NCI-H2107 (cell line): Measurements from ENCODE around the gene SOSTDC1.
"Not testable (repeated sequence)": the region's sequence is repeated elsewhere in the genome, so short reads cannot be mapped to it uniquely, and the experiment has no call there.

Experiments
- DNase-seq: peaks from one replicate; lab custom pipeline; 2025; lab: John Stamatoyannopoulos, UW

SOSTDC1 gene

DNA sequence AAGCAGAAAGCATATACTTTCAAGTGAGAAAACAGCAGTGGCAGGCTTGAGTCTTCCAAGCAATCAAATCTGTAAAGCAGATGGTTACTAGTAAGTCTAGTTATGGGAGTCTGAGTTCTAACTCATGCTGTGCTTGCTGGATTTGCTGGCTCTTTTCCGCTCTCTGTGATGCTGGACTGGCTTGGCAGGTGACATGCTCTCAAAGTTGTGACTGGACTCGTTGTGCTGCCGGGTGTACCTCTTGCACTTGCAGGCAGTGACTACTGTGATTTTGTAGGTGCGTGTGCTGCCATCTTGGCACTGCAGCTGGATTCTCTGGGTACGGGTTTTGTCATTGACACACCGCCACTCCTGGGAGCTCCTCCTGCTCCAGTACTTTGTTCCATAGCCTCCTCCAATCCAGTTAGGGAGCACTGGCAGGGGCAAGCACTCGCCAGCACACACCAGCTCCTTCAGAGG lies 3.1 kb downstream of the SOSTDC1 start:
- DNase-seq: no peak

DNA sequence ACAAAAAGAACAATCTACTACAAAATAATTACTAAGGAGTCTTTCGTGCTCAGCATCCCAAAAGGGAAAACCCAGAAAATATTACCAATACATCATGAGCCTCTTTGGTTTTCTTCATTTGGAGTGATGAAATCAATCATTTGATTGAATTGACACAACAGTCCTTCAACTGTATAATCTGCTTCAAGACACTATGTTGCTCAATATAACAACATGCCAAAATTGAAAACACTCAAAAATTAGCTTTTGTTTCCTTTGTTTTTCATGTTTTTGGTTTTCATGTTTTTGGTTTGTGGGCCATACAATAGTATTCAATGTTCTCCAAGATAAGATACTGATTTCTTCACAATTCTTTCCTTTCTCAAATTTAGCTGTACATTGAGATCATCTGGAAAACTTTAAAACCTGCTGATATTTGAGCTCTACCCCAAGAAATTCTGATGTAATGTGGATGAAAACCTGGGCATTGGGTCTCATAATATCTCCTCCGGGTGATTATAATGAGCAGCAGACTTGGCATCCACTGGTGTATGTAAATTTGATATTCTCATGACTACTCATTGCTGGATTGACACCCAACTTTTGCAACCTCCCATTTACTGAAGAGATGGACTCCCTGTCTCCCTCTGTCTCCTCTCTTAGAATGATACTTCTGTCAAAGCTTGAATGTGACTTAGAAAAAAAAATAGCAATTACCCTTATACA lies 4.6 kb downstream of the SOSTDC1 start:
- no peak for DNase-seq

DNA sequence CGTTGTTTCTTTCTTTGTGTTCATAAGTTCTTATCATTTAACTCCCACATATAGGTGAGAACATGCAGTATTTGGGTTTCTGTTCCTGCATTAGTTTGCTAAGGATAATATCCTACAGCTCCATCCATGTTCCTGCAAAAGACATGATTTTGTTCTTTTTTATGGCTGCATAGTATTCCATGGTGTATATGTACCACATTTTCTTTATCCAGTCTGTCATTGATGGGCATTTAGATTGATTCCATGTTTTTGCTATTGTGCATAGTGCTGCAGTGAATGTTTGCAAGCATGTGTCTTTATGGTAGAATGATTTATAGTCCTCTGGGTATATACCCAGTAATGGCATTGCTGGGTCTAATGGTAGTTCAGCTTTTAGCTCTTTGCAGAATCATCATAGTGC lies 9.2 kb downstream of the SOSTDC1 start:
- not testable (repeated sequence) for DNase-seq

DNA sequence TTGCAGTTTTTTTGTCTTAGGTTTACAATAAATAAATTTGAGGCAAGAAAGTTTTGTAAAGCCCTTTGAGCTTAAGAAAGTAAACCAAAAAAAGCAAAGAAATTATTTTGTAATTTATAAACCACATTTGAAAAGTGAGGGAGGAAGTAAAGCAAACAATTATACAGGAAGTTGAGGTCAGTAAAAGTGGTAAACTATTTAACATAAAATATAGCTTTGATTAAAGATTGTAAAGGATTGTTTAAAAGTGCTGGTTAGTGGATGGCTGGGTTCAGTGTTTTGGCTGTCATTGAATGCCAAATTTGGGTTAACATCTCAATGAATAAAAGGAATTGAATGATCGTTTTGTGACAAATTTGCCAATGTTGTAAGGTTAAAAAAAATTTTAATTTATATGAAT lies 9.9 kb downstream of the SOSTDC1 start:
- no peak for DNase-seq

DNA sequence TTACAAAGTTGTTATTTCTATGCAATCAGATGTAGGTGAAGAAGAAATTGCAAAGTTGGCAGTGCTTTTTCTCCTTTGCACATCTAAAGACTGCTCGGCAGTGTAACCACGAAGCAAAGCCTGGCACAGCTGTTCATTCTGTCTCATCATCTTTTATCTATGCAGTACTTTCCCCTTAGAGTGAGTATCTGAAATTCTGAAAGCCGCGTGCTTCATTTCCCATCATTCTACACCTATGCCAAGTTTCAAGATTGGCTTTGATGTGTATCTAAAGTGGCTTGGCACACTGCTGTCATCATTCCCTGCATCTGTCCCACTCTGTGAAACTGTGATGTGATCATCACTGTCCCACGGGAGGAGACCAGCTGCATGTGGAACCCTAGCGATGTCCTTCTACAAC lies 15.2 kb downstream of the SOSTDC1 start:
- DNase-seq: no peak

DNA sequence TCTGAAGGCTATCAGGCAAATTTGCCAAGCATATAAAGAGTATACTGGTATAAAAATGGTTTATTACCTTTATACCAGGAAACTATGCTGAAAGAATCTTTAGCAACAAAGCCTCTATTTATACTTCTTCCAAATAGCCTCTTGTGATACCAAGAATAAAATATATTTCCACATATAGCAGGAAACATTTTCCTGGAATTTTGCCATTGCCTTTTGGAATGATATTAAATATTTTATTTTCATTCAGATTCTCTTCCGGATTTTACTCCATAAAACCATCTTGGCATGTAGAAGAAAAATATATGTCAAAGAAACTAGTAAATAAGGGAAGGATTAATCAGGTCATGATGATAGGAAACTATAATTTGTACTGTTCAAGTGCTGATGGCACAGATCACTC lies 17.7 kb downstream of the SOSTDC1 start:
- DNase-seq: no peak

DNA sequence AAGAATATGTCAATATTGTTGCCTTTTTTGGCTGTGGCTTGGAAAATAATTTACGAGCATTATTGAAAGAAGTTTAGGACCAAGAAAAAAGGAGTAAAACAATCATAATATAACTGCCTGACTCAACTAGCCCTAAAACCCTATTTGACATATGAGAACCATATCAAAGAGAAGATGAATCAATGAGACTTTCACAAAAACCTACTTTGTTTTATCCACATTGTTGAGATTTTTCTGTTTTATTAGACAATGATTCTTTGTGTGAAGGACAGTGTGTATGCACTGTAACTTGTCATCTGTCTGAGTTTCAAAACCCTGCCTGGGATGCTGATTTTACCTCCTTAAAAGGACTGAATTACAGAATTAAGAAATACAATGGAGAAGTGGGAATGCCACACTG lies 19.0 kb downstream of the SOSTDC1 start:
- no peak for DNase-seq

DNA sequence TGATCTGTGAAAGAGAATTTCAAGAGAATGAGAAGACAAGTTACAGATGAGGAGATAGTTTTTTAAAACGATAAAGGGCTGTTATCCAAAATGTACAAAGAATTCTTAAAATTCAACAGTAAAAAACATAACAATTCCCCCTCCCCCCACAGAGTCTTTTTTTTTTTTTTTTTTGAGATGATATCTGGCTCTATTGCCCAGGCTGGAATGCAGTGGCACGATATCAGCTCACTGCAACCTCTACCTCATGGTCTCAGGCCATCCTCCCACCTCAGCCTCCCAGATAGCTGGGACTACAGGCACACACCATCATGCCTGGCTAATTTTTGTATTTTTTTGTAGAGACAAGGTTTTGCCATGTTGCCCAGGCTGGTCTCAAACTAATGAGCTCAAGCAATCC lies 21.7 kb downstream of the SOSTDC1 start:
- DNase-seq: not testable (repeated sequence)

DNA sequence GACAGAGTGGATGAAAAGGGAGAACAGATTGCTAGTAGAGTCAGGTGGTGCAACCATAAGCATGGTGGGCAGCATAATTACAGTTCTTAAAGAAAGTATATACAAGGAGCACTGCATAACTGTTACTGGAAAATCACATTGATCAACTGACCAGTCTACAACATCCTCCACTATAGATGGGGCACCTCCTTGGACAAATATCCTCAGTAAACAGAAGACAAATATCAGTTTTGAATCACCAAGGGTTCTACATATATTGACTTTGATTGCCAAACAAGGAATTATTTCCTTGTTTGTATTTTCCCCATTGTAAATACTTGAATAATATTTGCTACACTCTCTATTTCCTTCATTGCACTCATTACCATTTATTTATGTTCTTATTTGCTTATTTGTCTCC lies 26.6 kb downstream of the SOSTDC1 start:
- no peak for DNase-seq

DNA sequence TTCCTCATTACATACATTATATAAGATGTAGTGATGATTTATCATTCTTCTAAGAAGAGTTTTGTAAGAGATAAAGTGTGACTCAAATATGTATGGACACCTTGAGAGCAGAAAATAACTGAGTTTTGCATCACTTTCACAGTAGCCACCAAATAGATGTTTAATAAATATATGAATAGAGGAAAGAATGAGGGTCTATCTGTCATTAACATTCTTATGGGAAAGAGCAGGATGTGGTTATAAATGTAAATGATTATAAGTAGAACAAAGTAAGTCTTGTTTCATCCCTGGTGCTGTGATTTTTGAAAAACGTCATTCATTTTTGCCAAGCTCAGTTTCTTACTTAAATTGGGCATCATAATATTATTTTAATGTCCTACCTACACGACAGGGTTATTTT lies 29.2 kb downstream of the SOSTDC1 start:
- DNase-seq: no peak

DNA sequence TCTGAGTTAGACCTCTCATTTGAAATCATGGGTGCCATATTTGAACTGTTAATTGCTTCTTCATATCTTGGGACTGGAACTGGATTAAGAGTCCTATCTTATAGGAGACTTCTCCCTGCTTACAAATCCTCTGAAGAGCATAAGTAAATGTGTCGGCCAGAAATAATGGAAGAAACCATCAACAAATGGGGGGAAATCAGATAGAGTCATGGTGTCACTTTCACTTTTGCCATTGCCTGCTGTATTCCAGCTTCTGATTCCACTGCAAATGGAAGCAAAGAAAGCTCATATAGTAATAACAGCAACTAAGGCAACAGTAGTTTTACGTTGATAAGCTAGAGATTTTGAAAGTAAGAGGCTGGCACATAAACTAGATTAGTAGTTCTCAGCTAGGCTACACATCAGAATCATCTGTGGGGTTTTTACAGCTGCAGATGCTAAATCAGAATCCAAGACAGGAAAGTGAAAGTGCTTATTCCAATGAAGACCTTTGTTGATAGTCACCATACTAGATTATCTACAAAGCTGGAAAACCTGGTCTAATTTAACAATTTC lies 31.9 kb downstream of the SOSTDC1 start:
- no peak for DNase-seq

DNA sequence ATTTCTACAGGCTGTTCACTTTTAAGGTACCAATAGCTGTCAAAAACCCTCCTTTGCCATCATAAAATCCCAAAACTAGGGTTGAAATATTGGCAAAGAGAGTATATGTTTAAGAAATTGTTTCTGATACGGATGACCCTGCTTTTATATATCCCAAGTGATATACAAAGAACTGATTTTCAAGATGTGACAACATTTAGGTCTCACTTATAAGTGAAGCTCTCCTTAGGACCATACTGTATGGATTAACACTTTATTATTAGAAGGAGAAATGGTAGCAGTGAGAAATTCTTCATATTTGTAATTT lies 33.2 kb downstream of the SOSTDC1 start:
- no peak for DNase-seq

DNA sequence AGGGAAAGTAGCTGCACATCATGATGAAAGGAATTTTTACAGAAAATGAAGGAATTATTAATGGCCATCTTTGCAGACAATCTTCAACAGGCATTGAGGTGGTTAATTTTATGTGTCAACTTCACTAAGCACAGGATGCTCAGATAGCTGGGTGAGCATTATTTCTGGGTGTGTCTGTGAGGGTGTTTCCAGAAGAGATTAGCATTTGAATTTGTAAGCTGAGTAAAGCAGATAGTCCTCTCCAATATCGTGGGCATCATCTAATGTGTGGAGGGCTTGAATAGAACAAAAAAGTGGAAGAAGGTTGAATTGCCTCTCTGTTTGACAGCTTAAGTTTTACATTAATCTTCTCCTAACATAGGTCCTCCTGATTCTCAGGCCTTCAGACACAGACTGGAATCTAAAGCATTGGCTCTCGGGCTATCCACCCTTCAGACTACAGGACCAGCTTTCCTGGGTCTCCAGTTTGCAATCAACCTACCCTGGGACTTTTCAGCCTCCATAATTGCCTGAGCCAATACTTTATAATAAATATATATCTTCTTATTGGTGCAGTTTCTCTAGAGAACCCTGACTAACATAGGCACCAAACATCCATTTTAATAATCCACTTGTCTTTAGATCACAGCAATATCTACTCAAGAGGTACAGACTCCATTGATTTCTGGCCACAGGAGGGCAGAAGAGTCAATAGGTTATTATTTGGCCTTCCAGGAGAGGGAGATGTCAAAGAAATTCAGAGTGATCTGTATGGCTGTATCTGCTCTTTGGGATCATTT lies 33.7 kb downstream of the SOSTDC1 start:
- DNase-seq: no peak

DNA sequence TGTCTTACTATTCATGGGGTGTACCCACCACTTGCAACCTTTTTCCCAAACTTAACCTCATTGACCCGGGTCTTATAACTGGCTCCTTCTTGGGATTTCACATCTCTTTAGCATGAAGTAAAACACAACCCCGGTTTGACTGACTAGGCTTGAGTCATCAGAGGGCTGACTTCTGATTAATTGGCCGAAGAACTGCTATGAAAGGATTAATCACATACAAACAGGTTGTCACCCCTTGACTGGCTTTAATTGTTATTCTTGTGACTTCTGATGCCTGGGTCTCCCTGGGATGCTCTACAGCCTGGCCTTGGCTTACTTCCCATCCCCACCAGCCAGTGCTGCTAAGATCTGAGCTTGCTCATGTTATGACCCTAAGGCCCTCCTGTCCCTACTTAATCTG lies 35.4 kb downstream of the SOSTDC1 start:
- no peak for DNase-seq

DNA sequence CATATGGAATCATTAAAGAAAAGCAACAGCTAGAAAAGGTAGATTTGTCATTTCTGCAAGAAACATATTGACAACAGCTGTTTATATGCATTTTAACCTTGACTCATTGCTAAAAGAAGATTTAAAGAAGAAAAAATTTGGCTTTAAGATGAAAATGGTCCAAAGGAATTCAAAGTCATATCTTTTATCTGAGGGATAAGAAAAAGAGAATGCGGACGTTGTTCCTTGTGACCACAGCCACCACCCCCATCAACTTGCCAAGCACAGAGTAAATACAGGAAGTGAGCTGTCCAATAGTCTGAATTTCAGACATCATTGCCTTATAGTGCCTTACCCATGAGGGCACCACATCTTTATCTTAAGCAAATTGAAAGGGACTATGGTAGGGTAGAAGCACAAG lies 36.9 kb downstream of the SOSTDC1 start:
- DNase-seq: no peak

DNA sequence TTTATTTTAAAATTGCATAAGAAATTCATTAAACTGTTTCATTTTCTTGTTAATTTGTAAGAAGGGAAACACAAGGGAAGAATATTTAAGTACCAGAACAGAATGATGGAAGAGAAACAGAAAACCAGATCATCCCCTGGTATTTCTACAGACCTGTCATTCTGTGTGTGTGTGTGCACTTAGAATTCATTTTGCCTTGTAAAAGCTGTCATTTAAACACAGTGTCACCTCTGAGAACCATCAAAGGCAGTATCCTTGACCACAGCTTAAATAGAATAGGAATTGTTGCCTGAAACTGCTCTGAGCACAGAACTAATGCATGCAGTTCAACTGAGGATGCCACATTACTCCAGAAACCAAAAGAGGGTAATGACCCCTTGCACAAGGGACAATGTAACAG lies 37.4 kb downstream of the SOSTDC1 start:
- DNase-seq: no peak

DNA sequence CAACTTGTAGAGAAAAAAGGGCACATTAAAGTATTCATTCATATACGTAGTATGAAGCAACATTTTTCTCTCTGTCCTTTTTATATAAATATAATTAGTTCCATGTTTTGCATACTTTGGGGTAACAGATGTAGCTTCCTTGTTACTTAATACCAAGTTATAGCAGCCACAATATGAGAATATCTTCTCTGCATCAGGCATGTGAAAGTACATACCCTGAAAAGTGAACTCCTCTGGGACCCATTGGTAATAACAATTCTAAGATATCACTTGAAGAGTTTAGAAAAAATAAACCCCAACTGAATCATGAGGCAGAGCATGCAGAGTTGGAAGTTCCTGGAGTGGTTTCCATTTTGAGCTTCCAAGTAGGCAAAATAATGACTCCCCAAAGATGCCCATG lies 41.8 kb downstream of the SOSTDC1 start:
- no peak for DNase-seq

DNA sequence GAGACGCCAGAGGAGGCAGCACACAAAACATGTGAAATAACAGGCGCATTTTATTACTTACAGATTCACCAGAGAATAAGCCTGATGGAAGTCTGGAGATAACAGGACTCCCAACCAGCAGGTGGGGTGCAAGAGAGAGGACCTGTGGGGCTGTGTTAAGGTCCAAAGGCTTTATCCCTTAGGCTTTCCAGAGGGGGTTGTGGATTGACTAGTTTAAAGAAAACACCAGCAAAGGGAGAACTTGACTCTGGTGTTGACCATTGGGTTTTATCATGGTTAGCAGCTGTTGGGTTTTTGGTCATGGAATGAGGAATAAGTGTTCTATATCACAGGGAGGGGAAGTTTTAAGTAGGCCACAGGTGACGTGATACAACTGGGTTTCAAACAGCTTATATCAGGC lies 42.6 kb downstream of the SOSTDC1 start:
- no peak for DNase-seq

DNA sequence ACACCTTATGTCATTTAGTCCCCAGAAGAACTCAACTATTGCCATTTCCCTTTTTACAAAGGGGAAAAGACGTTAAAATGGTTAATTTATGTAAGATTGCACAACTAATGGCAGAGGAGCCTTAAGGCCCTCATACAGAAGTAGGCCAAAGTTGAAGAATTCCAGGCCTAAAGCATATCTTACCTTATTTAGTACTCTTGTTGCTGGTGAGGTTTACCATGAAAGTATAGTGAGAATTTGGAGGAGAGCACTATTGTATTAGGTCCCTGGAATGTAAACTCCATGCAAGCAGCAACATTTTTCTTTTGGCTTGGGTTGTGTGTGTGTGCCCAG lies 43.5 kb downstream of the SOSTDC1 start:
- DNase-seq: no peak

DNA sequence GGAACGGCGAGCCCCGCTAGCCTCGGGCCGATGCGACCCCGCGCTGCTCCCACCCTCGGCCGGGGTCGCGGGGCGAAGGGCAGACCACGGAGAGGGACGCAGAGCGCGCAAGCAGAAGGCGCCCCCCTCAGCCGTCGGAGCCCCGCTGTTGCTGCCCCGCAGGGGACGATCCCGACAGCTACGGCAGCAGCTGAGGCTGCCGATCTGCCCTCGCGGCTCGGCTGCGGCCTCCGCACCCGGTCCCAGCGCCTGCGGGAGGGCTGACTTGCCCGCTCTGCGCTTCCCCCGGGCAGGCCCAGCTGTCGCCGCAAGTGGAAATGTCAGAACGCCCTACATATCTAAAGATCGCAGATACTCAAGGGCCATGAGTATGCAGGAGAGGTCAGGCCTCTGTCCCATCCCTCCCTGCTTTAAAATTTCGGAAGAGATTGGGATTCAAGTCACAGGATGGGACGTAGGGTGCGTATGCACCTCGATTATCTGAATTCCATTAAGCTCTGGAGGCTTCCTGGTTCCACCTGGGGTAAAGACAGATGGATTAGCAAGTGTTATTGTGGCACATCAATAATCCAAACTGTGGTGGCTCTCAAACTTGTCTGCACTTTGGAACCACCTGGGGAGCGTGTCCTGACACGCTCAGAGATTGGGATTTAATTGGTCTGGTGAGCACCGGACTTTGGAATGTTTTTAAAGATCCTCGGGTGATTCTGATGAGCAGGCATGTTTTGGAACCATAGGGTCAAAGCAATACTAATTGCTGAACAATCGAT lies 44.0 kb downstream of the SOSTDC1 start, which contains the start of gene CRPPA:
Gene CRPPA, minus strand, starts transcription at position 206 of the 770 bp plus-strand sequence. CDS start 216 bp downstream, outside the sequence.
- DNase-seq: no peak

DNA sequence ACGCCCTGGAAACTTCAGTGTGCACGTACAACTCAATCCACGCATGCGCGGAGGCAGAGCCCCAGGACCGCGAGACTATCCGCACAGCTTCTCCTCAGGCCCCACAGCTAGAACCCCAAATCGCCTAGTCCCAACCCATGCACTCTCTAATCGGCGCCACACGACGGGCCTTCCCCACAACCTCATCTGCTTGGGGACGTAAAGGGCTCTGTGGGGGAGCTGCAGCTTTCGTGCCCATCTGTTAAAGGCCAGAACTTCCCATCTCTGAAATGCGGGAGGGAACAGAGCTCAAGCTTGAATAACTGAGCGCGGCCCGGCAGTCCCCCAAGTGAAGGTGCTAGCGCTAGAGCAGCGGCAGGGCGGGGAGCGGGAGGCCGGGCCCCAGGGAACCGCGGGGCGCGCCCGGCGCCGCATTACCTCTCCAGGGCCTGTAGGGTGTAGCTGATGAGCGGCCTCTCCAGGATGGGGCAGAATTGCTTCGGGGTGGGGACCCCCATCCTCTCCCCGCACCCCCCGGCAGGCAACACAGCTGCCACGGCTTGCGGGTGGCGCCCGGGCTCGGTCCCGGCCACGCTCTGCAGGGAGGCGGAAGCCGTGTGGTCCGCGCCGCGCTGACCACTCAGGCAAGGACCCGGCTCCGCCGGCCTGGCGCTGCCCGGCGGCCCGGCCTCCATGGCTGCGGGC lies 44.7 kb downstream of the SOSTDC1 start:
- peak; percentile 75 for DNase-seq

DNA sequence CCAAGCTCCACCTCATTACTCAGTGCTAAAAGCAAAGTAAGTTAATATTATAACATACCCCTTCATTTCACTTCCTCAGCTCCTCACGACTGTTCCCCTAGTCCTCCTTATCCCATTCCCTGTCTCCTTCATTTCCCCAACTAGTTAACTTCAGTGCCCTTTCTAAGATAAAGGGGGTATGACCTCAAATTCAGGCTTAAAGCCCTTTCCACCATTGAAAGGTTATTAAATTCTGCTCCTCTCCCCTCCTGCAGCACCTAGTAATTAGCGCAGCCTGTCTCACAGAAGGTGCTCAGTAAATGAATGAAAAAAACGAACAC lies 45.2 kb downstream of the SOSTDC1 start:
- no peak for DNase-seq
